ENCODE data around the gene PCGF2. TPM values are rescaled to one million over a fixed set of nuclear protein-coding genes. Genes with fewer than 3 reads are reported as not detected.

The PCGF2 gene
- total RNA-seq, 1 donor from 2014 or later: 64.8 TPM

DNA sequence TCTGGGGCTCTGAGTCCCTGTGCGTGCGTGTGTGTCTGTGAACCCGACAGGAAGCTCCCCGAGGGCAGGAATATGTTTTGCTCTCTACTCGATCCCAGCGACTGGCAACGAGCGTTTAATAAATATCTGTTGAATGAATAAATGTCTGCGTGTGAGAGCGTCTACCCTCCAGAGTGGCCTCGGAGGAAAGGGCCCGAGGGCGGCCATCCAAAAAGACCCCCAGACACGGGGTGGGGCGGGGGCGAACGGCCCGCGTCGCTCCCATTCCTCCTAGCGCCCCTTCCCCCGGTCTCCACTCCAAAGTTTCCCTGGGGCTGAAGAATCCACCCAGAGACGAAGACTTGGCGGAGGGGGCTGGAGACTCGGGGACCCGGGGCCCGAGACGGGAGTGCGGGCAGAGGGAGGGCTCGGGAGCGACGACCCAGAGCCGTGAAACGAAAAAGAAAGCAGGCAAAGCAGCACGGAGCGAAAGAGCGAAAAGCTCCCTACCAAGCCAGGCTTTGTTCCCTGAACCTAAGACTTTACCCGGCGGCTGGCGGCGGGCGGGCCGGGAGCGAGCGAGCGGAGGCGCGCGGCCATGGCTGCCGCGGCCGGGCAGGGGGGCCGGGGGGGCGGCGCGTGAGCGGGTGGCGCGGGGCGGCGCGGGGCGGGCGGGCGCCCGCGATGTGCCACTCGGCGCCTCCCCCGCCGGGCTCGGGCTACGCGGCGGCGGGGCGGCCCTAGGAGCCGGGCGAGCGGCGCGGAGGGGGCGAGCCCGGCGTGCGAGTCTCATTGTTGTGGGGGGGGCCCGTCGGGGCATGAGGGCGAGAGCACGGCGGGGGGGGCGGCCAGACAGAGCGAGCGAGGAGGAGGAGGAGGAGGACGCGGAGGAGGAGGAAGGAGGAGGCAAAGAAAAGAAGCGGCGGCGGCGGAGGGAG, 43.3 kb downstream of the PCGF2 start, which contains the start of gene MLLT6:
TSS of gene MLLT6 (plus strand) at position 668 of the 917 bp plus-strand sequence. CDS start 360 bp downstream, outside the sequence.
- Histone ChIP-seq H3K9me3 (no peaks in the 10 kb centered on the region), H3K27ac (peak within 1 kb of the TSS; percentile 93 to 98), H3K4me3 (peak within 1 kb of the TSS; percentile 97 to 98), H3K4me1 (peaks cover 4 to 18% of the 10 kb centered on the region in 2 donors), H3K27me3 (no peaks in the 10 kb centered on the region), H3K36me3 (peaks cover 4 to 14% of the 10 kb centered on the region in 2 donors)
- TF ChIP-seq, protein P1, sequence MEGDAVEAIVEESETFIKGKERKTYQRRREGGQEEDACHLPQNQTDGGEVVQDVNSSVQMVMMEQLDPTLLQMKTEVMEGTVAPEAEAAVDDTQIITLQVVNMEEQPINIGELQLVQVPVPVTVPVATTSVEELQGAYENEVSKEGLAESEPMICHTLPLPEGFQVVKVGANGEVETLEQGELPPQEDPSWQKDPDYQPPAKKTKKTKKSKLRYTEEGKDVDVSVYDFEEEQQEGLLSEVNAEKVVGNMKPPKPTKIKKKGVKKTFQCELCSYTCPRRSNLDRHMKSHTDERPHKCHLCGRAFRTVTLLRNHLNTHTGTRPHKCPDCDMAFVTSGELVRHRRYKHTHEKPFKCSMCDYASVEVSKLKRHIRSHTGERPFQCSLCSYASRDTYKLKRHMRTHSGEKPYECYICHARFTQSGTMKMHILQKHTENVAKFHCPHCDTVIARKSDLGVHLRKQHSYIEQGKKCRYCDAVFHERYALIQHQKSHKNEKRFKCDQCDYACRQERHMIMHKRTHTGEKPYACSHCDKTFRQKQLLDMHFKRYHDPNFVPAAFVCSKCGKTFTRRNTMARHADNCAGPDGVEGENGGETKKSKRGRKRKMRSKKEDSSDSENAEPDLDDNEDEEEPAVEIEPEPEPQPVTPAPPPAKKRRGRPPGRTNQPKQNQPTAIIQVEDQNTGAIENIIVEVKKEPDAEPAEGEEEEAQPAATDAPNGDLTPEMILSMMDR (IDR thresholded peaks at IDR 0.05): no peak
- peak; percentile 25 to 90 for DNase-seq (ENCODE audit: low spot score in 2 of 2)
- intact Hi-C loops (cut with DNase I): no loop called here

- DNase-seq (ENCODE audit: low spot score in 2 of 2): peak; percentile 14 to 88
These were observed 44.2 kb downstream of the PCGF2 start for GRCh38 chr17:38703742-38704605.

DNA sequence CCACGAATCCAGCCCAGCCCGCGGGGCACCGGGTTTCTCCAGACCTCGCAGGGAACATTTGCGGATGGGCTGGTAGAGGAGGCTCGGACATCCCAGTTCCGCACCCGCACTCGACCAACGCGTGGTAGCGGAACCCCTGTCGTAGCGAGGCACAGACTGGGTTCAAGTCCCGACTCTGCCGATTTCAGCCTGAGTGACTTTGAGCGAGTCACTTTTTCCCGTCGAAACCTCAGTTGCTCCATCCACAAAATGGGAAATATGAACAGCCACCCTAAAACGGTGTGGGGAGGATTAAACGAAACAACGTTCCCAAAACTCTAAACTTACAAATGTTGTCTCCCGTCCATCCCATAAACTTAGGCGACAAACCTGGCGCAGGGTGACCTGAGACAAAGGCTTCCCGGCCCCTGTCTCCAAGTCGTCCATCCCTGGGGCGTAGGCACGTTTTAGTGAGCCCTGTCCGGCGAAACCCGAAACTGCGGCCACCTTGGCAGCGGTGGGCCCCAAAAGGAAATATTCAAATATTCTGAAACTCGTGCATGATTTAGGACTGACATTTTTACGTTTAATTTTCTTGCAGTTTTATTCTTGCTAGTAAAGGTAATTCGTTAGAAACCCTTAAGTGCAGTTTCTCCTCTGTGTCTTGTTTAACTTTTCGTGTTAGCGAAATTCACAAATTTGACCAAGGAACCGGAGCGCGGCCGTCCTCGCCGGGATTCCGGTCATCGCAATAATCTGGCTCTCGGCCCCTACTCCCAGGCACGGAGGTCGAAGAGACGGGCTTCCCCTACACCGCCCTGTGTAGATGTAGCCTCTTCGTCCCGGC, 45.0 kb downstream of the PCGF2 start:
- TF ChIP-seq, protein P1 (IDR thresholded peaks at IDR 0.05): no peak
- H3K36me3 ChIP-seq: peaks cover 0 to 3% of the 10 kb centered on the region in 2 donors
- intact Hi-C loops (cut with DNase I): loop anchor here (1.0 to 2.0 kb wide), 3 partner anchors 27 to 96 kb away; partner anchors contain the start of genes CISD3 and PIP4K2B
- peaks cover 4 to 18% of the 10 kb centered on the region in 2 donors for H3K4me1 ChIP-seq
- no peak for DNase-seq (ENCODE audit: low spot score in 2 of 2)
- peak overlapping the region; percentile 93 to 98 for H3K27ac ChIP-seq
- H3K9me3 ChIP-seq: no peaks in the 10 kb centered on the region
- H3K27me3 ChIP-seq: no peaks in the 10 kb centered on the region
- peak overlapping the region; percentile 97 to 98 for H3K4me3 ChIP-seq

More at GRCh38 chr17:38703742-38704605, 44.2 kb downstream of the PCGF2 start:
- no peaks in the 10 kb centered on the region for H3K9me3 ChIP-seq
- H3K27me3 ChIP-seq: no peaks in the 10 kb centered on the region
- TF ChIP-seq, protein P1 (IDR thresholded peaks at IDR 0.05): no peak
- peaks cover 4 to 18% of the 10 kb centered on the region in 2 donors for H3K4me1 ChIP-seq
- intact Hi-C loops (cut with DNase I): loop anchor here (2.0 kb wide), 2 partner anchors 47 to 95 kb away; partner anchors contain the start of gene PIP4K2B
- H3K27ac ChIP-seq: peak overlapping the region; percentile 93 to 98
- H3K36me3 ChIP-seq: peaks cover 0 to 8% of the 10 kb centered on the region in 2 donors
- H3K4me3 ChIP-seq: peak overlapping the region; percentile 97 to 98

DNA sequence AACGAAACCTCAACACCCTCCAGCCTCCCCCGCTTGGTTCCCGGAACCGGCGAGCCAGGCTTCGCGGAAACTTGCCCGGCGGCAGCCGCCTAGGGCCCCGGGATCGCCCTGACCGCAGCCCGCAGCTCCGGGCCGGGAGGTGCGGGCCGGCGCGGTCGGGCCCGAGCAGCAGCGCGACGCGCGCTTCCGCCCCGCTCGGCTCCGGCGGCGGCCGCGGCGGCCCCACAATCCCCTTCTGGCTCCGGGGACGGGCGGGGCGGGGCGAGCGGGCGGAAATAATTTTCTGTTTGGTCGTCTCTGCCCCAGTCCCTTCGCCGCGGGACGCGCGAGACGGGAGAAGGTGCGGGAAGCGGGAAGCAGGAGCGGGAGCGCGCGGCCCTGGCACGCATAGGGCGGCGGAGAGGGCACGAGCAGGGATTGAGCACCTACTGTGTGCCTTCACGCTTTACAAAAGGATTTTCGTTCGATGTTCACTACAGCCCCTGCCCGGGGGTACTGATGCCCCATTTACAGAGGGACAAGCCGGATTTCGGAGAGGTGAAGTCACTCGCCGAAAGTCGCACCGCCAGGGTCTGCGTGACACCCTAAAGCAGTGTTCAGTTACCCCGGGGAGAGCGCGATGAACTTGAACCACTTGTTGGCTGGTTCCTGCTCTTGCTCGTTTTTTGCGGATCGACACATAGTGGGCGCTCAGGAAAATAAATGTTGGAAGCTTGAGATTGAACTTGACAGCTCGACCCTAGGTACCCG, 45.8 kb downstream of the PCGF2 start:
- intact Hi-C loops (cut with DNase I): loop anchor here (1.0 to 2.0 kb wide), 3 partner anchors 28 to 96 kb away; partner anchors contain the start of genes CISD3 and PIP4K2B
- H3K4me1 ChIP-seq: peaks cover 4 to 17% of the 10 kb centered on the region in 2 donors
- DNase-seq (ENCODE audit: low spot score in 2 of 2): peak; percentile 59 to 94
- no peaks in the 10 kb centered on the region for H3K36me3 ChIP-seq
- TF ChIP-seq, protein P1 (IDR thresholded peaks at IDR 0.05): no peak
- H3K27me3 ChIP-seq: no peaks in the 10 kb centered on the region
- H3K27ac ChIP-seq: peak overlapping the region; percentile 93 to 98
- peak overlapping the region; percentile 97 to 98 for H3K4me3 ChIP-seq
- H3K9me3 ChIP-seq: no peaks in the 10 kb centered on the region

Data from ascending aorta (tissue), 2 donors.